ENCODE measurements around the gene DNAH11.

Gene DNAH11

DNA sequence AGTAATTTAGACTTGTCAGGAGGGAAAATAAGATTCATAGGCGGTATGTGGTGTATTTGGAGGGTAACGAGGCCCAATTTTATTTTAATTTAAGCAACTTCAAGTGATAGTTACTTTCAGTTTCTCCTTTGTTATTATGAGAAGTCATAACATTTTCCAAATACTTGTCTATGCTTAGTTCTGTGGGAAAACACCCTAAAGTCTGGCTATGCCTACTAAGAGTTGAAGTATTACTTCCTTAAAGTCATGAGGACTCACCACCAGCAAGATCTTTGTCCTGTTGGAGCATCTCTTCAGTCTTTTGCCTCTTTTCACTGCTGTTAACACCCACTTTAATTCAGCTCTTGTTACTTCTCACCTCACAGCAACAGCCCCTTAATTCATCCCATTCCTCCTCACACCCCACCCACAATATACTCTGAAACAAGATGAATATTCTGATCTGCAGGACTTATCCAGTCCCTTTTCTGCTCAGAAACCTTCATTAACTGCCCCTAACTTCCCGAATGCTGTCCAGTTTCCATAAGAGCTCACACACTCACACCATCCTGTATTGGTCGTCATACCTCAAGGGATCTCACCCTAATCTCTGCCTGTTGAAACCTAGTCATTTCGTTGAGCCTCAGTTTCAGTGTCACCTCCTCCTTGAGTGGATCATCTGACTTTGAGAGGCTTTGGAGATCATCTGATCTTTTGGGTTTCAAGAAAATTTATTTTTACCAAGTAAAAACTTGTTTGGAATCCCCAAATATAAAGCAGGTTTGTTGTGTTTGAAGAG, 61.3 kb downstream of the DNAH11 start:
- H3K27ac ChIP-seq = no peak overlapping the region
- H3K4me3 ChIP-seq = no peak overlapping the region
- DNase-seq (ENCODE audit: low spot score) = no peak
- no peak for TF ChIP-seq CTCF (IDR thresholded peaks at IDR 0.05)

DNA sequence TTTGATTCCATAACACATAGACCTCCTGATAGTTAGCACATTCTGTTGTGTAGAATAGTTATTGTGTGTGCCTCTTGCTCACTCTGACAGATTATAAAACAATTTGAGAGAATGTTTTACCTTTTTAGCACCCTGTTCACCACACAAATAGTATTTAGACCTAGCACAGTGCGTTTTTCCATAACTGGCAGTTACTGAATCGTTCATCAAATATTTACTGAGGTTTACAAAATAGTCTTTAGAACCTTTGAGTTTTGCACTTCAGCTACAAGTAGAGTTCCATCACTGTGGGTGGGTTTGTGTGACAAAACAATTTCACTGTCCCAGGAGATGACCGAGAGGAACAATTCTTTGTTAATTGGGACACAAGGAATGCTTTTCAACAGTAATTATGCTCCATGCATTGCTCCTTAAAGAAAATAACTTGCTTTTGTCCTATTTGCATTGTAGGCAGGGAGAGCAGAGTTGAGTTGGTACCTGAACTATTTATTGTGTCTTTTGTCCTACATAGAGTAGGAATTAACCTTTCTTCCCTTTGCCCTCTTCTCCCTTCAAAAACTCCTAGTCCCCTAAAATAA, 62.3 kb downstream of the DNAH11 start:
- Histone ChIP-seq H3K4me3 (no peak overlapping the region), H3K27ac (no peak overlapping the region)
- no peak for DNase-seq (ENCODE audit: low spot score)
- TF ChIP-seq CTCF (IDR thresholded peaks at IDR 0.05) = no peak

GRCh38 chr7:21608465-21608864, 65.6 kb downstream of the DNAH11 start:
- H3K27ac ChIP-seq = no peak overlapping the region
- no peak for DNase-seq (ENCODE audit: low spot score)
- TF ChIP-seq CTCF (IDR thresholded peaks at IDR 0.05) = no peak
- no peak overlapping the region for H3K4me3 ChIP-seq

- Histone ChIP-seq H3K27ac (no peak overlapping the region), H3K4me3 (no peak overlapping the region)
- no peak for TF ChIP-seq CTCF (IDR thresholded peaks at IDR 0.05)
- no peak for DNase-seq (ENCODE audit: low spot score)
Measured at GRCh38 chr7:21611129-21611528, 68.3 kb downstream of the DNAH11 start.

DNA sequence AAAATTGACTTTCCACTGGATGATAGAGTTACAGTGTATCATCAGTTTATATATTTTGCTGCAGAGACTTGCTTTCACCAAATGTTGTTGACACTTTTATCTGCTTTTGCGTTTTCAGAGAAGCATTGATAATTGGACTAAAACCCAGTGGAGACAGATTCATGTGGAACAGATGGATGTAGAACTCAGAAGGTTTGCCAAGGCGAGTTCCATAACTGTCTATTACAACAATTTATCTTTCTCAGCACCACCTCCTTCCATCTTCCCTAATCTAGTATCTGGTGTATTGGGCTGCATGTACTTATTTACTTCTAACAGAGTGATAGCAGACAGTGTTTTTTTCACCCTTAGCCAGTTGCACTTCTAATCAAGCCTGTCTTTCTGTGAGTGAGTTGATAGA, 73.3 kb downstream of the DNAH11 start:
- DNase-seq (ENCODE audit: low spot score) = no peak
- no peak for TF ChIP-seq CTCF (IDR thresholded peaks at IDR 0.05)
- H3K4me3 ChIP-seq = no peak overlapping the region
- H3K27ac ChIP-seq = no peak overlapping the region

- no peak for DNase-seq (ENCODE audit: low spot score)
- TF ChIP-seq CTCF (IDR thresholded peaks at IDR 0.05) = no peak
- Histone ChIP-seq H3K4me3 (no peak overlapping the region), H3K27ac (no peak overlapping the region)
Measured at GRCh38 chr7:21616796-21617436, 74.1 kb downstream of the DNAH11 start.
